Measurements from ENCODE around the gene IL23A. TPM values are rescaled to one million over a fixed set of nuclear protein-coding genes. Genes with fewer than 3 reads are reported as not detected.

Gene IL23A
- total RNA-seq, 1 experiment from 2014 or later = 2.9 TPM

- Histone ChIP-seq H3K27me3 (ENCODE audit: insufficient read depth, low read depth) (no peaks in the 10 kb centered on the region), H3F3A (ENCODE audit: insufficient read depth, low read depth) (peaks cover 28% of the 10 kb centered on the region), H3K36me3 (ENCODE audit: low read depth) (peaks cover 11% of the 10 kb centered on the region; the same call in 1 of the 2 replicates), H3K27ac (peak overlapping the region; percentile 66), H2AFZ (no peak overlapping the region), H4K20me1 (ENCODE audit: insufficient read depth) (no peaks in the 10 kb centered on the region), H3K4me3 (no peak overlapping the region), H3K4me1 (replicated peaks; ENCODE audit: insufficient read depth) (peaks cover 21% of the 10 kb centered on the region), H3K79me2 (ENCODE audit: low read depth) (no peaks in the 10 kb centered on the region), H3K9me3 (ENCODE audit: insufficient read depth, low read depth) (no peaks in the 10 kb centered on the region), H3K9me2 (ENCODE audit: insufficient read depth) (no peaks in the 10 kb centered on the region), H3K4me2 (peak overlapping the region; percentile 50)
- no peak for TF ChIP-seq EZH2 (IDR thresholded peaks at IDR 0.05; ENCODE audit: low read depth)
- TF ChIP-seq CTCF (conservative IDR thresholded peaks at IDR 0.05) = no peak
- CTCF ChIA-PET = no interaction called here
- BruUV-seq (replicated peaks) = no TSS peak
- POLR2A ChIA-PET (ENCODE audit: unreplicated experiment) = interaction anchor here (0.5 to 1.4 kb wide), 2 partner anchors 9 to 15 kb away, joined by 8 to 22 read pairs; partner anchors contain the start of gene STAT2
- DNase-seq = no peak
- intact Hi-C loops (cut with micrococcal nuclease; ENCODE audit: unreplicated experiment) = no loop called here
These were observed 12.6 kb downstream of the IL23A start for GRCh38 chr12:56351325-56351724.

DNA sequence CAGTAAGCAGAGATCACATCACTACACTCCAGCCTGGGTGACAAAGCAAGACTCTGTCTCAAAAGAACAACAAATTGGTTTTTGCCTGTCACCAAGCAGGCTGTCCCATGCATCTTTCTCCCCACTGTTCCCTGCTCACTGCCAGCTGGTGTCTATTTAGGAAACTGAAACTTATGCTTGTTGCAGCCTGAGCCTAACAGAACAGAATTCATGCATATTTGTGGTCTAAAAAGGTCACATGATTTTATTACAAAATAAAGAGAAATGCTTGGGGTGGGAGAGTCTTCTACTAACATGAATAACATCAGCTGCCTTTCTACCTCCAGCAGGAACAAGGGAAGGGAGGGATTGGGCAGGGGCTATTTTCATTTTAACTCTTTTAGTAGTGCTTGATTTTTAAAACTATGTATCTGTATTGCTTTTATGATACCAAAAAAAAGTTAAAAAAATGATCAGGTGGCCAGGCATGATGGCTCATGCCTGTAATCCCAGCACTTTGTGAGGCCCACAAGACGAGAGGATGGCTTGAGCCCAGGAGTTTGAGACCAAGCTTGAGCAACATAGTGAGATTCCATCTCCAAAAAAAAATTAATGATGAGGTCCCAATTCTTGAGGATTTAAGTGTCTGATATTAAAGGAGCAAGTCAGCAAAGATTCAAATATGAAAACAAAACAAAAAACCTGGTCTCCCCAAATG is 20.3 kb downstream of the IL23A start:
- TF ChIP-seq EZH2 (IDR thresholded peaks at IDR 0.05; ENCODE audit: low read depth) (no peak), CTCF (conservative IDR thresholded peaks at IDR 0.05) (no peak)
- no peaks in the 10 kb centered on the region for H3K9me3 ChIP-seq (ENCODE audit: insufficient read depth, low read depth)
- peaks cover 16% of the 10 kb centered on the region for H3K79me2 ChIP-seq (ENCODE audit: low read depth)
- peaks cover 17% of the 10 kb centered on the region for H3K4me1 ChIP-seq (replicated peaks; ENCODE audit: insufficient read depth)
- H3K4me3 ChIP-seq = peak overlapping the region; percentile 79
- ChIA-PET POLR2A (ENCODE audit: unreplicated experiment) (interaction anchor here (0.5 to 0.9 kb wide), 6 partner anchors 17 to 1366 kb away, joined by 3 to 20 read pairs (median 6); no protein-coding TSS in a partner anchor), CTCF (interaction anchor here (0.5 to 0.8 kb wide), 3 partner anchors 20 to 68 kb away, joined by 3 read pairs; partner anchors contain the start of gene IL23A)
- no peaks in the 10 kb centered on the region for H3K27me3 ChIP-seq (ENCODE audit: insufficient read depth, low read depth)
- peak overlapping the region; percentile 80 for H2AFZ ChIP-seq
- H4K20me1 ChIP-seq (ENCODE audit: insufficient read depth) = no peaks in the 10 kb centered on the region
- peak overlapping the region; percentile 61 for H3K27ac ChIP-seq
- H3K36me3 ChIP-seq (ENCODE audit: low read depth) = no peaks in the 10 kb centered on the region
- H3K9me2 ChIP-seq (ENCODE audit: insufficient read depth) = no peaks in the 10 kb centered on the region
- H3F3A ChIP-seq (ENCODE audit: insufficient read depth, low read depth) = peaks cover 4% of the 10 kb centered on the region; the same call in 1 of the 2 replicates
- peak overlapping the region; percentile 90 for H3K4me2 ChIP-seq
- intact Hi-C loops (cut with micrococcal nuclease; ENCODE audit: unreplicated experiment) = no loop called here
- TSS peak; percentile 67 for BruUV-seq (replicated peaks)
- peak; percentile 8 to 62 for DNase-seq

GRCh38 chr12:56359851-56360767 is 21.4 kb downstream of the IL23A start, which contains the start of gene STAT2:
STAT2 (minus strand) TSS chr12:56360107; CDS start chr12:56356571, 3,536 bp downstream.
- peaks cover 17% of the 10 kb centered on the region for H3K4me1 ChIP-seq (replicated peaks; ENCODE audit: insufficient read depth)
- H2AFZ ChIP-seq = peak within 1 kb of the TSS; percentile 89
- CTCF ChIA-PET = interaction anchor here (0.6 to 1.0 kb wide), 10 partner anchors 44 to 752 kb away, joined by 3 to 6 read pairs (median 3); partner anchors contain the start of genes ANKRD52, CNPY2 and RNF41
- H3K27me3 ChIP-seq (ENCODE audit: insufficient read depth, low read depth) = no peaks in the 10 kb centered on the region
- DNase-seq = peak; percentile 99
- TF ChIP-seq EZH2 (IDR thresholded peaks at IDR 0.05; ENCODE audit: low read depth) (no peak), CTCF (conservative IDR thresholded peaks at IDR 0.05) (no peak)
- H3K79me2 ChIP-seq (ENCODE audit: low read depth) = peaks cover 16% of the 10 kb centered on the region
- H3K9me3 ChIP-seq (ENCODE audit: insufficient read depth, low read depth) = no peaks in the 10 kb centered on the region
- POLR2A ChIA-PET (ENCODE audit: unreplicated experiment) = interaction anchor here (0.5 to 1.2 kb wide), 22 partner anchors 9 to 365 kb away, joined by 3 to 24 read pairs (median 4); partner anchors contain the start of genes CNPY2, COQ10A, IL23A and PAN2
- H3K4me3 ChIP-seq = peak within 1 kb of the TSS; percentile 79
- intact Hi-C loops (cut with micrococcal nuclease; ENCODE audit: unreplicated experiment) = loop anchor here (1.0 kb wide), 2 partner anchors 26 to 104 kb away; no protein-coding TSS in a partner anchor
- H3K36me3 ChIP-seq (ENCODE audit: low read depth) = no peaks in the 10 kb centered on the region
- H3K27ac ChIP-seq = peak within 1 kb of the TSS; percentile 85
- H4K20me1 ChIP-seq (ENCODE audit: insufficient read depth) = no peaks in the 10 kb centered on the region
- no TSS peak for BruUV-seq (replicated peaks)
- no peaks in the 10 kb centered on the region for H3K9me2 ChIP-seq (ENCODE audit: insufficient read depth)
- H3K4me2 ChIP-seq = peak within 1 kb of the TSS; percentile 90
- H3F3A ChIP-seq (ENCODE audit: insufficient read depth, low read depth) = peaks cover 4% of the 10 kb centered on the region; the same call in 1 of the 2 replicates

Data from PC-9 (cell line).